Ovary (tissue), 9 donors: ENCODE data around the gene VWA3B. TPM values are rescaled to one million over a fixed set of nuclear protein-coding genes. Genes with fewer than 3 reads are reported as not detected.

ENCODE experiments used
- DNase-seq, 5 donors: peaks; one replicate each; pipeline ENCODE4 v3.0.0-alpha.2; 2019 to 2020
- H3K27ac ChIP-seq, 2 donors: fragments of 200-600 bp; one replicate each; pipeline versions ENCODE4 v1.5.1 to v1.8.0; 2019 to 2022
- H3K27me3 ChIP-seq: fragments of 200-600 bp; one replicate; pipeline ENCODE4 v1.8.0; 2022
- H3K36me3 ChIP-seq: fragments of 200-600 bp; sonication (generic); one replicate; pipeline ENCODE4 v1.5.1; 2019
- H3K4me1 ChIP-seq: one replicate; pipeline ENCODE4 v1.8.1; 2013; ENCODE audit warnings: mild to moderate bottlenecking, moderate library complexity; ENCODE audit not compliant: insufficient read depth
- H3K4me3 ChIP-seq: fragments of 200-600 bp; sonication (generic); one replicate; pipeline ENCODE4 v1.5.1; 2017
- H3K9me3 ChIP-seq, 2 donors: fragments of 200-600 bp in 1 of 2; sonication (generic) in 1 of 2; one replicate each; pipeline versions ENCODE4 v1.5.1 to v1.8.1; 2013 to 2019; ENCODE audit warnings: mild to moderate bottlenecking in 1 of 2, moderate library complexity in 1 of 2
- CTCF ChIP-seq, 3 donors: fragments of 450-650 bp in 2 of 3; fragments of 200-600 bp in 1 of 3; IDR thresholded peaks; one replicate each; pipeline versions ENCODE4 v1.5.1 to v1.8.0; 2016 to 2022; ENCODE audit warnings: antibody characterized with exemption in 3 of 3, mild to moderate bottlenecking in 1 of 3
- EP300 ChIP-seq: sonication (generic); formaldehyde crosslinking; IDR thresholded peaks from one replicate; pipeline ENCODE4 v1.6.1; 2017; ENCODE audit warnings: antibody characterized with exemption
- POLR2A ChIP-seq: fragments of 450-650 bp; IDR thresholded peaks from one replicate; pipeline ENCODE4 v1.6.1; 2017; ENCODE audit warnings: antibody characterized with exemption, mild to moderate bottlenecking, moderate library complexity
- WGBS, 3 donors: extraction: QIAGEN DNeasy Blood & Tissue Kit in 1 of 3; methylation state at CpG; one replicate each; pipeline versions ENCODE4 v1.1.5 to v1.1.7; 2013 to 2017; 5-methylcytosine and 5-hydroxymethylcytosine counted together
- intact Hi-C, 4 donors: fragments of 100-400 bp; cut with DNase I; formaldehyde crosslinking; loops; one replicate each; pipeline versions ENCODE4 v1.11.0 to v1.15.1; 2022 to 2023
- polyA plus RNA-seq, 2 donors: library from polyadenylated mRNA; stranded (reverse); fragments of 200-250 nt in 1 of 2; fragments of 350-450 nt in 1 of 2; fragmentation: Illumina TruSeq in 1 of 2; extraction: RNeasy Lipid Tissue Mini Kit (QIAGEN cat#74804) in 1 of 2; gene quantifications; one replicate each; pipeline ENCODE4 v1.2.3, GENCODE V29; 2013 to 2014
- total RNA-seq, 7 donors: library from RNA; depleted of rRNA in 2 of 7; stranded (reverse); fragments of >200 nt in 2 of 7; fragmentation: NEBNext Ultra II Directional in 3 of 7; extraction: Animal tissue kit (Norgen Biotek cat#: 25700) in 3 of 7; gene quantifications; one replicate each; pipeline versions ENCODE4 v1.1.0 to v1.2.4, GENCODE V29; 2016 to 2023
- donor health status: DM: no; HTN: no; CAD: no; lungs with moderate emphysema.
- donor health status: DM: no; HTN: no; CAD: no.
- donor health status: Bipolar disorder and iron deficiency.
- donor health status: DM: yes; HTN: yes; CAD: no.
- donor health status: DM: no; HTN: no; CAD: no.
- donor health status: DM: yes; HTN: yes; CAD: no.

The VWA3B gene
- total and polyA plus RNA-seq, 9 donors, result 0.56 to 15.7 (median 1.1) TPM

- H3K4me1 ChIP-seq, result no peaks in the 10 kb centered on the region
- DNase-seq, result no peak
- no peaks in the 10 kb centered on the region for H3K27me3 ChIP-seq
- H3K9me3 ChIP-seq, result peaks cover 0 to 4% of the 10 kb centered on the region in 2 donors
- no peak overlapping the region for H3K4me3 ChIP-seq
- H3K27ac ChIP-seq, result no peak overlapping the region
- intact Hi-C loops, result no loop called here
- TF ChIP-seq POLR2A (no peak), CTCF (IDR thresholded peaks at IDR 0.05) (no peak), EP300 (no peak)
- no peaks in the 10 kb centered on the region for H3K36me3 ChIP-seq
- WGBS, 3 donors, result 39 to 49% (median 42%) methylated on average over 3 of the region's 3 CpGs
Observed at GRCh38 chr2:98355881-98356280, 268.9 kb downstream of the VWA3B start.

GRCh38 chr2:98356729-98357128 is 269.8 kb downstream of the VWA3B start:
- DNase-seq, result no peak
- no peak overlapping the region for H3K27ac ChIP-seq
- no peak for TF ChIP-seq EP300
- TF ChIP-seq POLR2A, result no peak
- no peak for TF ChIP-seq CTCF (IDR thresholded peaks at IDR 0.05)
- no peaks in the 10 kb centered on the region for H3K36me3 ChIP-seq
- H3K4me3 ChIP-seq, result no peak overlapping the region
- no peaks in the 10 kb centered on the region for H3K4me1 ChIP-seq
- H3K9me3 ChIP-seq, result no peaks in the 10 kb centered on the region
- intact Hi-C loops, result no loop called here
- 87 to 88% (median 87%) methylated on average over 7 of the region's 7 CpGs for WGBS, 3 donors
- H3K27me3 ChIP-seq, result no peaks in the 10 kb centered on the region

GRCh38 chr2:98357849-98358248 is 270.9 kb downstream of the VWA3B start:
- TF ChIP-seq EP300 (no peak), CTCF (IDR thresholded peaks at IDR 0.05) (no peak), POLR2A (no peak)
- WGBS, 3 donors, result 78 to 88% (median 86%) methylated on average over 3 of the region's 3 CpGs

GRCh38 chr2:98359986-98360385 is 273.0 kb downstream of the VWA3B start:
- Histone ChIP-seq H3K36me3 (no peaks in the 10 kb centered on the region), H3K27ac (no peak overlapping the region), H3K27me3 (no peaks in the 10 kb centered on the region), H3K9me3 (no peaks in the 10 kb centered on the region), H3K4me1 (no peaks in the 10 kb centered on the region), H3K4me3 (no peak overlapping the region)
- no peak for TF ChIP-seq POLR2A
- TF ChIP-seq EP300, result no peak
- TF ChIP-seq CTCF (IDR thresholded peaks at IDR 0.05), result no peak
- DNase-seq, result no peak
- intact Hi-C loops, result no loop called here
- 91 to 100% (median 98%) methylated on average over 1 of the region's 1 CpG for WGBS, 3 donors

More at GRCh38 chr2:98357849-98358248, 270.9 kb downstream of the VWA3B start:
- no peaks in the 10 kb centered on the region for H3K9me3 ChIP-seq
- no peak for DNase-seq
- H3K36me3 ChIP-seq, result no peaks in the 10 kb centered on the region
- intact Hi-C loops, result no loop called here
- no peak overlapping the region for H3K4me3 ChIP-seq
- no peaks in the 10 kb centered on the region for H3K4me1 ChIP-seq
- H3K27ac ChIP-seq, result no peak overlapping the region
- H3K27me3 ChIP-seq, result no peaks in the 10 kb centered on the region

Other genes starting within 250 kb of the VWA3B start
- gene TMEM131, start 91.2 kb upstream of the VWA3B start, total RNA-seq, result 10 to 100 TPM; 29.3 to 44.0 (median 38.4) TPM
- gene TMEM131, start 91.2 kb upstream of the VWA3B start, polyA plus RNA-seq, result 10 to 100 TPM; 16.1 to 40.7 TPM